Activated CD4-positive, alpha-beta T cell treated with anti-CD3 and anti-CD28 coated beads, Interleukin-2, amount 10 ng/mL, durations not matched to agents 7 days and 5 days (primary cell): ENCODE results near the gene OR13J1. TPM values are rescaled to one million over a fixed set of nuclear protein-coding genes. Genes with fewer than 3 reads are reported as not detected.

Source experiments
- CTCF ChIA-PET: fragments of 350-600 bp; sonication (Branson Sonifier 250); formaldehyde crosslinking; loops from one replicate; lab custom pipeline; 2021; ENCODE audit warnings: antibody characterized with exemption; lab: Charles Lee
- POLR2A ChIA-PET: fragments of 350-600 bp; sonication (Branson Sonifier 250); formaldehyde crosslinking; loops from one replicate; lab custom pipeline; 2021; ENCODE audit warnings: antibody characterized with exemption; lab: Charles Lee
- DNase-seq: peaks from one replicate; pipeline ENCODE4 v3.0.0-alpha.2; 2020
- H3K27ac Mint-ChIP-seq: one replicate; pipeline ENCODE4 v1.8.0; 2021; ENCODE audit warnings: mild to moderate bottlenecking, moderate library complexity, mixed read lengths
- H3K27me3 Mint-ChIP-seq: one replicate; pipeline ENCODE4 v1.8.0; 2021; ENCODE audit warnings: mixed read lengths
- H3K36me3 Mint-ChIP-seq: one replicate; pipeline ENCODE4 v1.8.0; 2021; ENCODE audit warnings: low read depth, mixed read lengths
- H3K4me1 Mint-ChIP-seq: one replicate; pipeline ENCODE4 v1.8.0; 2021; ENCODE audit warnings: mixed read lengths
- H3K4me3 Mint-ChIP-seq: one replicate; pipeline ENCODE4 v1.8.0; 2021; ENCODE audit warnings: mild to moderate bottlenecking, moderate library complexity, mixed read lengths
- H3K9me3 Mint-ChIP-seq: one replicate; pipeline ENCODE4 v1.8.0; 2021; ENCODE audit warnings: mixed read lengths
- total RNA-seq, 2 experiments: library from RNA; stranded (reverse); gene quantifications; one replicate each; pipeline ENCODE4 v1.2.3, GENCODE V29; 2021

The OR13J1 gene
- total RNA-seq, 2 experiments from 2014 or later = not detected

GRCh38 chr9:35820076-35820475, 50.1 kb downstream of the OR13J1 start:
- peaks cover 15% of the 10 kb centered on the region for H3K27me3 Mint-ChIP-seq

More at GRCh38 chr9:35820076-35820475, 50.1 kb downstream of the OR13J1 start:
- Mint-ChIP-seq H3K9me3 (no peaks in the 10 kb centered on the region), H3K36me3 (no peaks in the 10 kb centered on the region), H3K4me1 (peaks cover 5% of the 10 kb centered on the region), H3K27ac (no peak overlapping the region), H3K4me3 (no peak overlapping the region)
- POLR2A ChIA-PET = no interaction called here
- CTCF ChIA-PET = interaction anchor here (0.8 to 1.3 kb wide), 2 partner anchors 16 to 91 kb away, joined by 4 read pairs; no protein-coding TSS in a partner anchor
- no peak for DNase-seq

Other genes starting within 250 kb of the OR13J1 start
- gene SIT1, start 219.5 kb downstream of the OR13J1 start, total RNA-seq = 100 to 1,000 TPM; 195 to 202 TPM
- over 10,000 TPM in 1 of 2 experiments, 1,000 to 10,000 TPM in 1; 1,959 to 11,185 TPM for gene RMRP, start 212.4 kb downstream of the OR13J1 start, total RNA-seq
- gene CCDC107, start 212.1 kb downstream of the OR13J1 start, total RNA-seq = 10 to 100 TPM; 30.7 to 30.9 TPM
- gene ARHGEF39, start 205.2 kb downstream of the OR13J1 start, total RNA-seq = 10 to 100 TPM; 11.8 to 13.5 TPM
- under 1 TPM in 1 of 2 experiments, not detected in 1; 0.40 TPM for gene CA9, start 196.5 kb downstream of the OR13J1 start, total RNA-seq
- gene TPM2, start 180.5 kb downstream of the OR13J1 start, total RNA-seq = 10 to 100 TPM; 13.1 to 13.4 TPM
- gene TLN1, start 138.2 kb downstream of the OR13J1 start, total RNA-seq = 100 to 1,000 TPM; 362 to 422 TPM
- gene CREB3, start 137.7 kb downstream of the OR13J1 start, total RNA-seq = 10 to 100 TPM; 18.1 to 18.3 TPM
- 10 to 100 TPM; 42.8 to 44.1 TPM for gene GBA2, start 121.2 kb downstream of the OR13J1 start, total RNA-seq
- 10 to 100 TPM; 24.7 to 28.4 TPM for gene RGP1, start 121.1 kb downstream of the OR13J1 start, total RNA-seq
- not detected for gene MSMP, start 116.1 kb downstream of the OR13J1 start, total RNA-seq
- 10 to 100 TPM in 1 of 2 experiments, 1 to 10 TPM in 1; 8.7 to 11.7 TPM for gene NPR2, start 78.8 kb downstream of the OR13J1 start, total RNA-seq
- gene SPAG8, start 58.1 kb downstream of the OR13J1 start, total RNA-seq = 1 to 10 TPM; 1.8 to 2.5 TPM
- gene HINT2, start 55.4 kb downstream of the OR13J1 start, total RNA-seq = 10 to 100 TPM; 56.5 to 69.9 TPM
- gene FAM221B, start 41.7 kb downstream of the OR13J1 start, total RNA-seq = not detected
- gene TMEM8B, start 41.2 kb downstream of the OR13J1 start, total RNA-seq = 1 to 10 TPM; 3.8 to 4.0 TPM
- gene HRCT1, start 35.8 kb upstream of the OR13J1 start, total RNA-seq = not detected
- gene SPAAR, start 39.1 kb upstream of the OR13J1 start, total RNA-seq = not detected
- not detected for gene OR2S2, start 87.8 kb upstream of the OR13J1 start, total RNA-seq
- 1 to 10 TPM; 7.0 to 8.2 TPM for gene RECK, start 166.5 kb upstream of the OR13J1 start, total RNA-seq